VCaP (cell line): ENCODE data around the gene MPP2.

Experiments
- H3K27ac ChIP-seq: fragments of 450-650 bp; 2 replicates; pipeline ENCODE4 v1.5.1; 2017
- CTCF ChIP-seq: fragments of 450-650 bp; conservative IDR thresholded peaks from 2 replicates; pipeline ENCODE4 v1.5.1; 2017; ENCODE audit warnings: mild to moderate bottlenecking, moderate library complexity

MPP2 gene

GRCh38 chr17:43827596-43827995 lies 79.7 kb downstream of the MPP2 start:
- no peak overlapping the region for H3K27ac ChIP-seq
- no peak for TF ChIP-seq CTCF

GRCh38 chr17:43826206-43826605 lies 81.1 kb downstream of the MPP2 start:
- H3K27ac ChIP-seq: no peak overlapping the region
- TF ChIP-seq CTCF: no peak

GRCh38 chr17:43825567-43825966 lies 81.8 kb downstream of the MPP2 start:
- H3K27ac ChIP-seq: no peak overlapping the region
- no peak for TF ChIP-seq CTCF
